Subcutaneous adipose tissue (tissue), 4 donors: ENCODE measurements around the gene SYT17. TPM values are rescaled to one million over a fixed set of nuclear protein-coding genes. Genes with fewer than 3 reads are reported as not detected.

Experiments
- CTCF ChIP-seq: fragments of 450-650 bp; IDR thresholded peaks from one replicate; pipeline ENCODE4 v1.5.1; 2016; ENCODE audit warnings: low read depth, mild to moderate bottlenecking, control low read depth, antibody characterized with exemption, moderate library complexity
- total RNA-seq, 4 donors: library from RNA; depleted of rRNA; stranded (reverse); fragments of >200 nt; gene quantifications; one replicate each; pipeline ENCODE4 v1.1.0, GENCODE V29; 2016

SYT17 gene
- total RNA-seq, 4 donors from 2014 or later, result 1.3 to 9.2 (median 6.1) TPM

- no peak for TF ChIP-seq CTCF
Measured at GRCh38 chr16:19182481-19182880, 14.4 kb downstream of the SYT17 start.

GRCh38 chr16:19183187-19183586 is 15.1 kb downstream of the SYT17 start:
- no peak for TF ChIP-seq CTCF

GRCh38 chr16:19184823-19185509 is 16.9 kb downstream of the SYT17 start:
- TF ChIP-seq CTCF, result no peak

GRCh38 chr16:19185510-19185851 is 17.4 kb downstream of the SYT17 start:
- TF ChIP-seq CTCF, result no peak

- TF ChIP-seq CTCF, result no peak
Measured at GRCh38 chr16:19186408-19186807, 18.4 kb downstream of the SYT17 start.

GRCh38 chr16:19188406-19188805 is 20.4 kb downstream of the SYT17 start:
- no peak for TF ChIP-seq CTCF

- no peak for TF ChIP-seq CTCF
Measured at GRCh38 chr16:19192865-19193264, 24.8 kb downstream of the SYT17 start.
